ENCODE measurements around the gene CROCC2. TPM values are rescaled to one million over a fixed set of nuclear protein-coding genes. Genes with fewer than 3 reads are reported as not detected.

CROCC2 gene
- total and polyA plus RNA-seq, 2 donors = 0.08 TPM; not detected in 1

- no peak overlapping the region for H3K27ac ChIP-seq (ENCODE audit: low read depth)
- H3K4me3 ChIP-seq (ENCODE audit: low read depth, low read length) = no peak overlapping the region
- WGBS = 94% methylated on average over 13 of the region's 13 CpGs
- no peaks in the 10 kb centered on the region for H3K36me3 ChIP-seq (ENCODE audit: insufficient read depth)
- no peaks in the 10 kb centered on the region for H3K4me1 ChIP-seq (ENCODE audit: insufficient read depth)
- no peak for DNase-seq (ENCODE audit: extremely low spot score)
Measured at GRCh38 chr2:240990726-240991377, 84.7 kb downstream of the CROCC2 start.

GRCh38 chr2:240991378-240992263 lies 85.5 kb downstream of the CROCC2 start:
- H3K4me1 ChIP-seq (ENCODE audit: insufficient read depth) = no peaks in the 10 kb centered on the region
- H3K4me3 ChIP-seq (ENCODE audit: low read depth, low read length) = no peak overlapping the region

GRCh38 chr2:240992572-240993291 lies 86.6 kb downstream of the CROCC2 start:
- Histone ChIP-seq H3K4me3 (ENCODE audit: low read depth, low read length) (no peak overlapping the region), H3K36me3 (ENCODE audit: insufficient read depth) (no peaks in the 10 kb centered on the region), H3K4me1 (ENCODE audit: insufficient read depth) (peaks cover under 1% of the 10 kb centered on the region), H3K27ac (ENCODE audit: low read depth) (peak overlapping the region; percentile 2)
- no peak for DNase-seq (ENCODE audit: extremely low spot score)
- WGBS = 68% methylated on average over 20 of the region's 20 CpGs

More at GRCh38 chr2:240991378-240992263, 85.5 kb downstream of the CROCC2 start:
- no peak for DNase-seq (ENCODE audit: extremely low spot score)
- 50% methylated on average over 33 of the region's 33 CpGs for WGBS
- no peaks in the 10 kb centered on the region for H3K36me3 ChIP-seq (ENCODE audit: insufficient read depth)
- H3K27ac ChIP-seq (ENCODE audit: low read depth) = peak overlapping the region; percentile 67

- no peak for DNase-seq (ENCODE audit: extremely low spot score)
- Histone ChIP-seq H3K27ac (ENCODE audit: low read depth) (no peak overlapping the region), H3K4me1 (ENCODE audit: insufficient read depth) (peaks cover 3% of the 10 kb centered on the region)
Measured at GRCh38 chr2:240993446-240994170, 87.5 kb downstream of the CROCC2 start.

GRCh38 chr2:240994171-240994896 lies 88.2 kb downstream of the CROCC2 start:
- 52% methylated on average over 16 of the region's 16 CpGs for WGBS

More at GRCh38 chr2:240993446-240994170, 87.5 kb downstream of the CROCC2 start:
- no peaks in the 10 kb centered on the region for H3K36me3 ChIP-seq (ENCODE audit: insufficient read depth)
- 79% methylated on average over 19 of the region's 19 CpGs for WGBS
- no peak overlapping the region for H3K4me3 ChIP-seq (ENCODE audit: low read depth, low read length)

GRCh38 chr2:240995041-240996021 lies 89.2 kb downstream of the CROCC2 start:
- Histone ChIP-seq H3K4me1 (ENCODE audit: insufficient read depth) (peaks cover 3% of the 10 kb centered on the region), H3K4me3 (ENCODE audit: low read depth, low read length) (no peak overlapping the region), H3K36me3 (ENCODE audit: insufficient read depth) (no peaks in the 10 kb centered on the region), H3K27ac (ENCODE audit: low read depth) (no peak overlapping the region)
- DNase-seq (ENCODE audit: extremely low spot score) = no peak
- WGBS = 83% methylated on average over 24 of the region's 24 CpGs

More at GRCh38 chr2:240994171-240994896, 88.2 kb downstream of the CROCC2 start:
- no peak overlapping the region for H3K27ac ChIP-seq (ENCODE audit: low read depth)
- no peak for DNase-seq (ENCODE audit: extremely low spot score)
- no peaks in the 10 kb centered on the region for H3K36me3 ChIP-seq (ENCODE audit: insufficient read depth)
- H3K4me3 ChIP-seq (ENCODE audit: low read depth, low read length) = no peak overlapping the region
- peaks cover 3% of the 10 kb centered on the region for H3K4me1 ChIP-seq (ENCODE audit: insufficient read depth)

GRCh38 chr2:240996161-240996833 lies 90.2 kb downstream of the CROCC2 start:
- Histone ChIP-seq H3K4me3 (ENCODE audit: low read depth, low read length) (no peak overlapping the region), H3K36me3 (ENCODE audit: insufficient read depth) (no peaks in the 10 kb centered on the region), H3K27ac (ENCODE audit: low read depth) (no peak overlapping the region), H3K4me1 (ENCODE audit: insufficient read depth) (peaks cover 3% of the 10 kb centered on the region)
- no peak for DNase-seq (ENCODE audit: extremely low spot score)
- 85% methylated on average over 19 of the region's 19 CpGs for WGBS

GRCh38 chr2:240996834-240997140 lies 90.7 kb downstream of the CROCC2 start:
- Histone ChIP-seq H3K36me3 (ENCODE audit: insufficient read depth) (no peaks in the 10 kb centered on the region), H3K4me1 (ENCODE audit: insufficient read depth) (peaks cover 3% of the 10 kb centered on the region), H3K4me3 (ENCODE audit: low read depth, low read length) (no peak overlapping the region), H3K27ac (ENCODE audit: low read depth) (no peak overlapping the region)
- 88% methylated on average over 13 of the region's 13 CpGs for WGBS
- no peak for DNase-seq (ENCODE audit: extremely low spot score)

- Histone ChIP-seq H3K36me3 (ENCODE audit: insufficient read depth) (no peaks in the 10 kb centered on the region), H3K4me1 (ENCODE audit: insufficient read depth) (peaks cover 3% of the 10 kb centered on the region), H3K27ac (ENCODE audit: low read depth) (peak overlapping the region; percentile 49), H3K4me3 (ENCODE audit: low read depth, low read length) (peak overlapping the region; percentile 79)
- DNase-seq (ENCODE audit: extremely low spot score) = no peak
- 58% methylated on average over 16 of the region's 16 CpGs for WGBS
Measured at GRCh38 chr2:240997141-240997855, 91.2 kb downstream of the CROCC2 start.

GRCh38 chr2:240997856-240998705 lies 91.9 kb downstream of the CROCC2 start, which contains the start of gene SNED1:
Gene SNED1, plus strand, starts transcription at chr2:240998618. Its CDS starts 220 bp downstream, at chr2:240998838.
- 6% methylated on average over 61 of the region's 61 CpGs for WGBS
- Histone ChIP-seq H3K4me1 (ENCODE audit: insufficient read depth) (peaks cover 3% of the 10 kb centered on the region), H3K36me3 (ENCODE audit: insufficient read depth) (no peaks in the 10 kb centered on the region)

More at GRCh38 chr2:240997856-240998705, 91.9 kb downstream of the CROCC2 start, which contains the start of gene SNED1:
- no peak for DNase-seq (ENCODE audit: extremely low spot score)
- Histone ChIP-seq H3K4me3 (ENCODE audit: low read depth, low read length) (peak within 1 kb of the TSS; percentile 79), H3K27ac (ENCODE audit: low read depth) (peak within 1 kb of the TSS; percentile 83)
